Measurements from ENCODE around the gene UBA6. TPM values are rescaled to one million over a fixed set of nuclear protein-coding genes. Genes with fewer than 3 reads are reported as not detected.

UBA6 gene
- total and polyA plus RNA-seq, 2 of the 4 experiments (the other 2 are of a cell fraction) = 29.2 to 268 TPM

GRCh38 chr4:67581913-67582312, 119.0 kb downstream of the UBA6 start:
- in situ Hi-C loops (cut with MboI; ENCODE audit: low sequenced_read_pairs) = no loop called here
- no peaks in the 10 kb centered on the region for H4K20me1 ChIP-seq (ENCODE audit: insufficient read depth, low read length)
- intact Hi-C loops (cut with micrococcal nuclease) = no loop called here
- H4K91ac ChIP-seq (ENCODE audit: insufficient read depth, low read depth, low read length) = no peak overlapping the region
- no peaks in the 10 kb centered on the region for H3K4me1 ChIP-seq (ENCODE audit: control insufficient read depth, insufficient read depth, low read length)
- ChIA-PET POLR2A (ENCODE audit: unreplicated experiment) (no interaction called here), CTCF (no interaction called here)
- dilution Hi-C loops (cut with HindIII; ENCODE audit: low sequenced_read_pairs, unreplicated experiment) = no loop called here
- no peak overlapping the region for H2AFZ ChIP-seq (replicated peaks; ENCODE audit: low read length, poor library complexity)
- H2BK15ac ChIP-seq (ENCODE audit: low read depth, low read length) = no peak overlapping the region
- H3K4me2 ChIP-seq (ENCODE audit: low read depth, low read length) = no peak overlapping the region
- H2BK5ac ChIP-seq (ENCODE audit: low read depth, low read length, poor library complexity, severe bottlenecking) = no peak overlapping the region
- no peaks in the 10 kb centered on the region for H3K36me3 ChIP-seq (ENCODE audit: control insufficient read depth, insufficient read depth, low read length)
- H3K9me1 ChIP-seq (ENCODE audit: insufficient read depth, low read length) = no peaks in the 10 kb centered on the region
- no peak overlapping the region for H3K14ac ChIP-seq (replicated peaks; ENCODE audit: low read depth, low read length)
- H3K23ac ChIP-seq (ENCODE audit: low read depth, low read length) = no peak overlapping the region
- no peak overlapping the region for H4K8ac ChIP-seq (ENCODE audit: low read depth in 2 of 2, low read length in 2 of 2)
- no peak overlapping the region for H2BK120ac ChIP-seq (ENCODE audit: low read depth, low read length)
- H3K4ac ChIP-seq (ENCODE audit: low read depth, low read length) = no peak overlapping the region
- no peaks in the 10 kb centered on the region for H3K9me3 ChIP-seq (ENCODE audit: control insufficient read depth, insufficient read depth, low read length)
- no peak overlapping the region for H2AK5ac ChIP-seq (ENCODE audit: low read depth, low read length)
- no peak for DNase-seq
- peaks cover 2% of the 10 kb centered on the region; the same call in 1 of the 2 replicates for H3K27me3 ChIP-seq (ENCODE audit: control insufficient read depth, insufficient read depth, low read length)
- no peak overlapping the region for H3K9ac ChIP-seq (ENCODE audit: low read depth, low read length)
- no peak for TF ChIP-seq POLR2A (IDR thresholded peaks at IDR 0.05; ENCODE audit: low read depth, low read length)
- TF ChIP-seq MAFK (IDR thresholded peaks at IDR 0.05; ENCODE audit: low read depth, low read length) = no peak
- TF ChIP-seq SMC3 (IDR thresholded peaks at IDR 0.05; ENCODE audit: low read depth, low read length) = no peak
- TF ChIP-seq NFE2L2 (IDR thresholded peaks at IDR 0.05; ENCODE audit: low read depth, low read length) = no peak
- TF ChIP-seq, protein P1, sequence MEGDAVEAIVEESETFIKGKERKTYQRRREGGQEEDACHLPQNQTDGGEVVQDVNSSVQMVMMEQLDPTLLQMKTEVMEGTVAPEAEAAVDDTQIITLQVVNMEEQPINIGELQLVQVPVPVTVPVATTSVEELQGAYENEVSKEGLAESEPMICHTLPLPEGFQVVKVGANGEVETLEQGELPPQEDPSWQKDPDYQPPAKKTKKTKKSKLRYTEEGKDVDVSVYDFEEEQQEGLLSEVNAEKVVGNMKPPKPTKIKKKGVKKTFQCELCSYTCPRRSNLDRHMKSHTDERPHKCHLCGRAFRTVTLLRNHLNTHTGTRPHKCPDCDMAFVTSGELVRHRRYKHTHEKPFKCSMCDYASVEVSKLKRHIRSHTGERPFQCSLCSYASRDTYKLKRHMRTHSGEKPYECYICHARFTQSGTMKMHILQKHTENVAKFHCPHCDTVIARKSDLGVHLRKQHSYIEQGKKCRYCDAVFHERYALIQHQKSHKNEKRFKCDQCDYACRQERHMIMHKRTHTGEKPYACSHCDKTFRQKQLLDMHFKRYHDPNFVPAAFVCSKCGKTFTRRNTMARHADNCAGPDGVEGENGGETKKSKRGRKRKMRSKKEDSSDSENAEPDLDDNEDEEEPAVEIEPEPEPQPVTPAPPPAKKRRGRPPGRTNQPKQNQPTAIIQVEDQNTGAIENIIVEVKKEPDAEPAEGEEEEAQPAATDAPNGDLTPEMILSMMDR (conservative IDR thresholded peaks at IDR 0.05; ENCODE audit: low read depth, low read length) = no peak
- TF ChIP-seq, protein P2, sequence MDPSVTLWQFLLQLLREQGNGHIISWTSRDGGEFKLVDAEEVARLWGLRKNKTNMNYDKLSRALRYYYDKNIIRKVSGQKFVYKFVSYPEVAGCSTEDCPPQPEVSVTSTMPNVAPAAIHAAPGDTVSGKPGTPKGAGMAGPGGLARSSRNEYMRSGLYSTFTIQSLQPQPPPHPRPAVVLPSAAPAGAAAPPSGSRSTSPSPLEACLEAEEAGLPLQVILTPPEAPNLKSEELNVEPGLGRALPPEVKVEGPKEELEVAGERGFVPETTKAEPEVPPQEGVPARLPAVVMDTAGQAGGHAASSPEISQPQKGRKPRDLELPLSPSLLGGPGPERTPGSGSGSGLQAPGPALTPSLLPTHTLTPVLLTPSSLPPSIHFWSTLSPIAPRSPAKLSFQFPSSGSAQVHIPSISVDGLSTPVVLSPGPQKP (IDR thresholded peaks at IDR 0.05; ENCODE audit: borderline replicate concordance, low read depth, low read length) = no peak
- no peak for TF ChIP-seq CHD1 (IDR thresholded peaks at IDR 0.05; ENCODE audit: low read depth, low read length)
- no peak for TF ChIP-seq RCOR1 (IDR thresholded peaks at IDR 0.05; ENCODE audit: insufficient replicate concordance, low read length)
- TF ChIP-seq MAZ (IDR thresholded peaks at IDR 0.05; ENCODE audit: borderline replicate concordance, low read depth, low read length) = no peak
- TF ChIP-seq MXI1 (IDR thresholded peaks at IDR 0.05; ENCODE audit: borderline replicate concordance, low read depth, low read length) = no peak
- TF ChIP-seq FOS (IDR thresholded peaks at IDR 0.05; ENCODE audit: low read depth, low read length) = no peak
- TF ChIP-seq RFX5 (IDR thresholded peaks at IDR 0.05; ENCODE audit: low read depth, low read length) = no peak
- no peak for TF ChIP-seq CEBPB (IDR thresholded peaks at IDR 0.05; ENCODE audit: low read depth, low read length)
- TF ChIP-seq USF2 (IDR thresholded peaks at IDR 0.05; ENCODE audit: low read depth, low read length) = no peak
- no peak for TF ChIP-seq BHLHE40 (IDR thresholded peaks at IDR 0.05; ENCODE audit: low read depth, low read length)
- BruUV-seq (replicated peaks) = no TSS peak
- no peaks in the 10 kb centered on the region for H3K79me1 ChIP-seq (ENCODE audit: low read depth in 1 of 2, low read length in 2 of 2)
- H3K56ac ChIP-seq (ENCODE audit: extremely low read depth, insufficient read depth, low read length) = no peak overlapping the region
- ATAC-seq (ENCODE audit: low read depth) = no peak
- no CpG with 5 or more reads among the region's 2 CpGs for WGBS, 2 experiments (ENCODE audit: extremely low coverage in 2 of 2, insufficient read length in 1 of 2)
- H2AK9ac ChIP-seq (replicated peaks; ENCODE audit: low read depth, low read length, poor library complexity) = no peak overlapping the region
- no peak overlapping the region for H4K5ac ChIP-seq (ENCODE audit: low read depth, low read length)
- no peak overlapping the region for H2BK20ac ChIP-seq (ENCODE audit: low read depth, low read length)
- no peak overlapping the region for H3K4me3 ChIP-seq (ENCODE audit: insufficient read depth, low read depth, low read length)
- H3K27ac ChIP-seq (ENCODE audit: insufficient read depth, low read length) = no peak overlapping the region
- H3K18ac ChIP-seq (ENCODE audit: low read depth, low read length) = no peak overlapping the region
